ENCODE measurements around the gene SLC29A4.
"Not testable (repeated sequence)": the region's sequence is repeated elsewhere in the genome, so short reads cannot be mapped to it uniquely, and the experiment has no call there.

SLC29A4 gene

GRCh38 chr7:5282543-5283316, at the start of gene SLC29A4:
Gene SLC29A4 (plus strand): TSS chr7:5282943. CDS start chr7:5287817, 4,874 bp downstream.
- DNase-seq (ENCODE audit: low read depth in 2 of 2): no peak

GRCh38 chr7:5234852-5235831, 47.6 kb upstream of the SLC29A4 start:
- no peak for DNase-seq (ENCODE audit: low read depth in 2 of 2)

- DNase-seq (ENCODE audit: low read depth in 2 of 2): no peak
Measured at GRCh38 chr7:5237286-5237685, 45.5 kb upstream of the SLC29A4 start.

GRCh38 chr7:5238500-5238899, 44.2 kb upstream of the SLC29A4 start:
- DNase-seq (ENCODE audit: low read depth in 2 of 2): no peak

- no peak for DNase-seq (ENCODE audit: low read depth in 2 of 2)
Measured at GRCh38 chr7:5243261-5243660, 39.5 kb upstream of the SLC29A4 start.

- DNase-seq (ENCODE audit: low read depth in 2 of 2): no peak
Measured at GRCh38 chr7:5248201-5248885, 34.4 kb upstream of the SLC29A4 start.

- not testable (repeated sequence) for DNase-seq (ENCODE audit: low read depth in 2 of 2)
Measured at GRCh38 chr7:5250787-5251186, 32.0 kb upstream of the SLC29A4 start.

GRCh38 chr7:5253529-5253928, 29.2 kb upstream of the SLC29A4 start:
- DNase-seq (ENCODE audit: low read depth in 2 of 2): not testable (repeated sequence)

GRCh38 chr7:5254371-5254770, 28.4 kb upstream of the SLC29A4 start:
- not testable (repeated sequence) for DNase-seq (ENCODE audit: low read depth in 2 of 2)

GRCh38 chr7:5255832-5256231, 26.9 kb upstream of the SLC29A4 start:
- DNase-seq (ENCODE audit: low read depth in 2 of 2): no peak

GRCh38 chr7:5260530-5261068, 22.1 kb upstream of the SLC29A4 start:
- DNase-seq (ENCODE audit: low read depth in 2 of 2): not testable (repeated sequence)

GRCh38 chr7:5263066-5263465, 19.7 kb upstream of the SLC29A4 start:
- not testable (repeated sequence) for DNase-seq (ENCODE audit: low read depth in 2 of 2)

GRCh38 chr7:5265320-5266190, 17.2 kb upstream of the SLC29A4 start:
- DNase-seq (ENCODE audit: low read depth in 2 of 2): no peak

GRCh38 chr7:5266191-5267028, 16.3 kb upstream of the SLC29A4 start:
- DNase-seq (ENCODE audit: low read depth in 2 of 2): no peak

- not testable (repeated sequence) for DNase-seq (ENCODE audit: low read depth in 2 of 2)
Measured at GRCh38 chr7:5267829-5268228, 14.9 kb upstream of the SLC29A4 start.

- DNase-seq (ENCODE audit: low read depth in 2 of 2): not testable (repeated sequence)
Measured at GRCh38 chr7:5269992-5270657, 12.6 kb upstream of the SLC29A4 start.

GRCh38 chr7:5270788-5271187, 12.0 kb upstream of the SLC29A4 start:
- no peak for DNase-seq (ENCODE audit: low read depth in 2 of 2)

GRCh38 chr7:5273831-5274405, 8.8 kb upstream of the SLC29A4 start:
- not testable (repeated sequence) for DNase-seq (ENCODE audit: low read depth in 2 of 2)

GRCh38 chr7:5274441-5274840, 8.3 kb upstream of the SLC29A4 start:
- no peak for DNase-seq (ENCODE audit: low read depth in 2 of 2)

Measured in stimulated activated CD8-positive, alpha-beta memory T cell treated with anti-CD3 and anti-CD28 coated beads, Interleukin-2, amount 100 ng/mL, for 1 hour (primary cell).